HepG2 (cell line): ENCODE measurements around the gene RNF222. TPM values are rescaled to one million over a fixed set of nuclear protein-coding genes. Genes with fewer than 3 reads are reported as not detected.
A peak's percentile ranks its signal among the peaks of the same experiment; 100 is the strongest.

Source experiments
- AGO2 ChIP-seq: fragments of 200-400 bp; formaldehyde crosslinking; optimal IDR thresholded peaks from 2 replicates; pipeline ENCODE3; 2017; ENCODE audit warnings: mild to moderate bottlenecking, low read depth, low read length, moderate library complexity
- GMEB2 ChIP-seq: IDR thresholded peaks from 2 replicates; pipeline ENCODE4 v1.6.1; 2016; ENCODE audit warnings: missing biosample characterization, missing genetic modification reagents, low read depth
- ISL2 ChIP-seq: sonication (generic); formaldehyde crosslinking; IDR thresholded peaks from 2 replicates; pipeline ENCODE4 v1.5.0; 2020; ENCODE audit warnings: missing genetic modification reagents
- KMT2A ChIP-seq: sonication (generic); formaldehyde crosslinking; IDR thresholded peaks from 2 replicates; pipeline ENCODE4 v1.4.0; 2020; ENCODE audit warnings: missing genetic modification reagents
- NFRKB ChIP-seq: fragments of 450-650 bp; IDR thresholded peaks from 2 replicates; pipeline ENCODE4 v1.6.1; 2017
- POLR2G ChIP-seq: fragments of 200-400 bp; formaldehyde crosslinking; IDR thresholded peaks from 2 replicates; pipeline ENCODE4 v1.6.1; 2018; ENCODE audit warnings: mild to moderate bottlenecking, low read depth, low read length, moderate library complexity
- RARG ChIP-seq: sonication (generic); formaldehyde crosslinking; IDR thresholded peaks from 2 replicates; pipeline ENCODE4 v1.4.0; 2020; ENCODE audit warnings: low read depth, mild to moderate bottlenecking, missing genetic modification reagents
- RNF2 ChIP-seq: fragments of 450-650 bp; conservative IDR thresholded peaks from 2 replicates; pipeline ENCODE4 v1.6.1; 2016; ENCODE audit warnings: low read depth
- SIX1 ChIP-seq: sonication (generic); formaldehyde crosslinking; IDR thresholded peaks from 2 replicates; pipeline ENCODE4 v1.4.0; 2020; ENCODE audit warnings: missing genetic modification reagents, borderline replicate concordance
- SRSF1 ChIP-seq: fragments of 200-400 bp; formaldehyde crosslinking; optimal IDR thresholded peaks from 2 replicates; pipeline ENCODE3; 2017; ENCODE audit warnings: mild to moderate bottlenecking, low read depth, low read length, moderate library complexity
- TCF7L2 ChIP-seq: IDR thresholded peaks from 2 replicates; pipeline ENCODE4 v1.6.1; 2011; ENCODE audit warnings: mild to moderate bottlenecking, low read depth, low read length, moderate library complexity
- TEAD2 ChIP-seq: sonication (generic); formaldehyde crosslinking; IDR thresholded peaks from 2 replicates; pipeline ENCODE4 v1.9.0; 2021; ENCODE audit warnings: missing genetic modification reagents
- ZNF205 ChIP-seq: IDR thresholded peaks from 2 replicates; pipeline ENCODE4 v1.6.1; 2018; ENCODE audit warnings: missing biosample characterization, missing genetic modification reagents
- ZNF430 ChIP-seq: sonication (generic); formaldehyde crosslinking; IDR thresholded peaks from 2 replicates; pipeline ENCODE4 v1.9.0; 2021; ENCODE audit warnings: mild to moderate bottlenecking, missing genetic modification reagents
- ZNF747 ChIP-seq: sonication (generic); formaldehyde crosslinking; IDR thresholded peaks from 2 replicates; pipeline ENCODE4 v1.8.1; 2023; ENCODE audit warnings: missing genetic modification reagents, mild to moderate bottlenecking, borderline replicate concordance
- ZNF761 ChIP-seq: sonication (generic); formaldehyde crosslinking; conservative IDR thresholded peaks from 2 replicates; pipeline ENCODE4 v1.4.0; 2020; ENCODE audit warnings: mild to moderate bottlenecking, missing genetic modification reagents
- ZNF768 ChIP-seq: sonication (generic); formaldehyde crosslinking; IDR thresholded peaks from 2 replicates; pipeline ENCODE4 v1.4.0; 2020; ENCODE audit warnings: missing genetic modification reagents
- ZSCAN22 ChIP-seq: sonication (generic); formaldehyde crosslinking; IDR thresholded peaks from 2 replicates; pipeline ENCODE4 v1.4.0; 2020; ENCODE audit warnings: mild to moderate bottlenecking, missing genetic modification reagents
- polyA plus RNA-seq, 8 experiments: library from polyadenylated mRNA; depleted of rRNA in 3 of 8; stranded (reverse) in 7 of 8; unstranded in 1 of 8; fragments of >200 nt; fragmentation: Illumina TruSeq in 4 of 8; extraction: Trizol in 4 of 8; gene quantifications; 2 replicates each; pipeline versions ENCODE4 v1.2.1 to v1.2.3, GENCODE V29; 2011 to 2016; ENCODE audit warnings: low read depth in 4 of 8, missing spikeins in 1 of 8, mixed read lengths in 1 of 8; ENCODE audit not compliant: insufficient read depth in 1 of 8
- total RNA-seq, 5 experiments: library from RNA; depleted of rRNA; stranded (reverse); fragments of >200 nt; fragmentation: Illumina TruSeq; extraction: Trizol; gene quantifications; 2 replicates each; pipeline ENCODE4 v1.2.3, GENCODE V29; 2016; ENCODE audit warnings: low read depth in 1 of 5
- TF ChIP-seq, protein P1 (sequence below): sonication (generic); formaldehyde crosslinking; IDR thresholded peaks from 2 replicates; pipeline ENCODE4 v1.4.0; 2020; ENCODE audit warnings: mild to moderate bottlenecking, missing genetic modification reagents
- TF ChIP-seq, protein P2 (sequence below): sonication (generic); formaldehyde crosslinking; IDR thresholded peaks from 2 replicates; pipeline ENCODE4 v1.5.0; 2020; ENCODE audit warnings: missing genetic modification reagents, mild to moderate bottlenecking, borderline replicate concordance
- TF ChIP-seq, protein P3 (sequence below): sonication (generic); formaldehyde crosslinking; IDR thresholded peaks from 2 replicates; pipeline ENCODE4 v1.9.0; 2021; ENCODE audit warnings: missing genetic modification reagents, borderline replicate concordance
- TF ChIP-seq, protein P4 (sequence below): sonication (generic); formaldehyde crosslinking; IDR thresholded peaks from 2 replicates; pipeline ENCODE4 v1.4.0; 2020; ENCODE audit warnings: low read depth, missing genetic modification reagents

The RNF222 gene
- total and polyA plus RNA-seq, 2 of the 13 experiments (the other 11 are each of a cell fraction or from before 2014, with no cell fraction given): not detected

GRCh38 chr17:8417806-8418205 is 20.2 kb upstream of the RNF222 start (continued):
- TF ChIP-seq, protein P1, sequence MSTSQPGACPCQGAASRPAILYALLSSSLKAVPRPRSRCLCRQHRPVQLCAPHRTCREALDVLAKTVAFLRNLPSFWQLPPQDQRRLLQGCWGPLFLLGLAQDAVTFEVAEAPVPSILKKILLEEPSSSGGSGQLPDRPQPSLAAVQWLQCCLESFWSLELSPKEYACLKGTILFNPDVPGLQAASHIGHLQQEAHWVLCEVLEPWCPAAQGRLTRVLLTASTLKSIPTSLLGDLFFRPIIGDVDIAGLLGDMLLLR (CRISPR knock-in tag): no peak
- no peak for TF ChIP-seq ZNF747 (CRISPR knock-in tag)
- TF ChIP-seq POLR2G: no peak
- TF ChIP-seq KMT2A (CRISPR knock-in tag): no peak
- no peak for TF ChIP-seq TEAD2
- no peak for TF ChIP-seq ZNF430 (CRISPR knock-in tag)
- no peak for TF ChIP-seq AGO2
- TF ChIP-seq, protein P2, sequence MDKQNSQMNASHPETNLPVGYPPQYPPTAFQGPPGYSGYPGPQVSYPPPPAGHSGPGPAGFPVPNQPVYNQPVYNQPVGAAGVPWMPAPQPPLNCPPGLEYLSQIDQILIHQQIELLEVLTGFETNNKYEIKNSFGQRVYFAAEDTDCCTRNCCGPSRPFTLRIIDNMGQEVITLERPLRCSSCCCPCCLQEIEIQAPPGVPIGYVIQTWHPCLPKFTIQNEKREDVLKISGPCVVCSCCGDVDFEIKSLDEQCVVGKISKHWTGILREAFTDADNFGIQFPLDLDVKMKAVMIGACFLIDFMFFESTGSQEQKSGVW (CRISPR knock-in tag): no peak
- no peak for TF ChIP-seq GMEB2 (CRISPR knock-in tag)
- TF ChIP-seq ZSCAN22 (CRISPR knock-in tag): no peak
- TF ChIP-seq NFRKB: no peak
- TF ChIP-seq ISL2 (CRISPR knock-in tag): peak; percentile 59; the same call in 1 of the 2 replicates
- TF ChIP-seq ZNF768 (CRISPR knock-in tag): no peak
- no peak for TF ChIP-seq SRSF1
- TF ChIP-seq, protein P3, sequence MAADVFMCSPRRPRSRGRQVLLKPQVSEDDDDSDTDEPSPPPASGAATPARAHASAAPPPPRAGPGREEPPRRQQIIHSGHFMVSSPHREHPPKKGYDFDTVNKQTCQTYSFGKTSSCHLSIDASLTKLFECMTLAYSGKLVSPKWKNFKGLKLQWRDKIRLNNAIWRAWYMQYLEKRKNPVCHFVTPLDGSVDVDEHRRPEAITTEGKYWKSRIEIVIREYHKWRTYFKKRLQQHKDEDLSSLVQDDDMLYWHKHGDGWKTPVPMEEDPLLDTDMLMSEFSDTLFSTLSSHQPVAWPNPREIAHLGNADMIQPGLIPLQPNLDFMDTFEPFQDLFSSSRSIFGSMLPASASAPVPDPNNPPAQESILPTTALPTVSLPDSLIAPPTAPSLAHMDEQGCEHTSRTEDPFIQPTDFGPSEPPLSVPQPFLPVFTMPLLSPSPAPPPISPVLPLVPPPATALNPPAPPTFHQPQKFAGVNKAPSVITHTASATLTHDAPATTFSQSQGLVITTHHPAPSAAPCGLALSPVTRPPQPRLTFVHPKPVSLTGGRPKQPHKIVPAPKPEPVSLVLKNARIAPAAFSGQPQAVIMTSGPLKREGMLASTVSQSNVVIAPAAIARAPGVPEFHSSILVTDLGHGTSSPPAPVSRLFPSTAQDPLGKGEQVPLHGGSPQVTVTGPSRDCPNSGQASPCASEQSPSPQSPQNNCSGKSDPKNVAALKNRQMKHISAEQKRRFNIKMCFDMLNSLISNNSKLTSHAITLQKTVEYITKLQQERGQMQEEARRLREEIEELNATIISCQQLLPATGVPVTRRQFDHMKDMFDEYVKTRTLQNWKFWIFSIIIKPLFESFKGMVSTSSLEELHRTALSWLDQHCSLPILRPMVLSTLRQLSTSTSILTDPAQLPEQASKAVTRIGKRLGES (CRISPR knock-in tag): no peak
- TF ChIP-seq ZNF761 (CRISPR knock-in tag): no peak
- TF ChIP-seq SIX1 (CRISPR knock-in tag): no peak
- no peak for TF ChIP-seq RARG (CRISPR knock-in tag)
- TF ChIP-seq ZNF205 (CRISPR knock-in tag): no peak
- no peak for TF ChIP-seq RNF2
- TF ChIP-seq TCF7L2: no peak
- TF ChIP-seq, protein P4, sequence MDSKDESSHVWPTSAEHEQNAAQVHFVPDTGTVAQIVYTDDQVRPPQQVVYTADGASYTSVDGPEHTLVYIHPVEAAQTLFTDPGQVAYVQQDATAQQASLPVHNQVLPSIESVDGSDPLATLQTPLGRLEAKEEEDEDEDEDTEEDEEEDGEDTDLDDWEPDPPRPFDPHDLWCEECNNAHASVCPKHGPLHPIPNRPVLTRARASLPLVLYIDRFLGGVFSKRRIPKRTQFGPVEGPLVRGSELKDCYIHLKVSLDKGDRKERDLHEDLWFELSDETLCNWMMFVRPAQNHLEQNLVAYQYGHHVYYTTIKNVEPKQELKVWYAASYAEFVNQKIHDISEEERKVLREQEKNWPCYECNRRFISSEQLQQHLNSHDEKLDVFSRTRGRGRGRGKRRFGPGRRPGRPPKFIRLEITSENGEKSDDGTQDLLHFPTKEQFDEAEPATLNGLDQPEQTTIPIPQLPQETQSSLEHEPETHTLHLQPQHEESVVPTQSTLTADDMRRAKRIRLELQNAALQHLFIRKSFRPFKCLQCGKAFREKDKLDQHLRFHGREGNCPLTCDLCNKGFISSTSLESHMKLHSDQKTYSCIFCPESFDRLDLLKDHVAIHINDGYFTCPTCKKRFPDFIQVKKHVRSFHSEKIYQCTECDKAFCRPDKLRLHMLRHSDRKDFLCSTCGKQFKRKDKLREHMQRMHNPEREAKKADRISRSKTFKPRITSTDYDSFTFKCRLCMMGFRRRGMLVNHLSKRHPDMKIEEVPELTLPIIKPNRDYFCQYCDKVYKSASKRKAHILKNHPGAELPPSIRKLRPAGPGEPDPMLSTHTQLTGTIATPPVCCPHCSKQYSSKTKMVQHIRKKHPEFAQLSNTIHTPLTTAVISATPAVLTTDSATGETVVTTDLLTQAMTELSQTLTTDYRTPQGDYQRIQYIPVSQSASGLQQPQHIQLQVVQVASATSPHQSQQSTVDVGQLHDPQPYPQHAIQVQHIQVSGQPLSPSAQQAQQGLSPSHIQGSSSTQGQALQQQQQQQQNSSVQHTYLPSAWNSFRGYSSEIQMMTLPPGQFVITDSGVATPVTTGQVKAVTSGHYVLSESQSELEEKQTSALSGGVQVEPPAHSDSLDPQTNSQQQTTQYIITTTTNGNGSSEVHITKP (CRISPR knock-in tag): no peak
